Measurements from ENCODE around the gene AGAP3.

DNA sequence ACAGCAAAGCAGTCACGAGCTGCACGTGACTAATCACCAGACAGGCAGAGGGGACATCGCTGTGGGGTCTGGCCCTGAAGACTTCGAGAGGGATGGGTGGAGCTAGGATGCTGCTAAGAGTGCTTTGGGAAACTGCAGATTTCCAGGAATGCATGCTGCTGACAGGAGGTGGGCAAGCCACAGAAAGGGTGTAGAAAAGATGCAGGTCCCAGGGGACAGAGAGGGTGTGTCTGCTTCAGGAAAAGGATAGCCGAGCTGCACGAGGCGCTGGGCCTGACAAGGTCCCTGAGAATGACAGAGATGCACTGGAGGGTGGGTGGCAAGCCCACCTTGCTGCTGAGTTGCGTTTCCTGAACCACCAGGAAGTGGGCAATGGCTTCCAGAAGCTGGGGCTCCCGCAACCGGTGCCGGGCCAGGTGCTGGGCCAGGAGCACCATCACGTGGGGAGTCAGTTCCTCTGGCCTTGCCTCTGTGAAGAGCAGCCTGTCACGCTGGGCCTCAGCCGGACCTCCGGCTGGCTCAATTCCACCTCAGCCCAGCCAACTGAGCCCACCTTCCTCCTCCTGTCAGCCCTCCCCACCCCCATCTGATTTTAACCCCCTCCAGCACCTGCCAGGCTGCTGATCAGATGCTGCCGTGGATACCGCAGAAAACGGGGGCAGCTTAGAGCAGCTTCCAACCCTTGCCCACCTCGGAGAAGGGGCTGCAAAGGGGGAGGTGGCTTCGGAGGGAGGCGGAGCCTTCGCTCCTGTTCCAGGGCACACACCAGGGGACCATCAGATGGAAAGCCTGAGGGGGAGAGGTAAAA, 7.8 kb upstream of the AGAP3 start:
- TF ChIP-seq EZH2phosphoT487 (IDR thresholded peaks at IDR 0.05; ENCODE audit: borderline replicate concordance) (no peak), POLR2AphosphoS5 (IDR thresholded peaks at IDR 0.05; ENCODE audit: low read depth, low read length) (peak; percentile 33), ZFX (IDR thresholded peaks at IDR 0.05) (no peak), ELF1 (IDR thresholded peaks at IDR 0.05; ENCODE audit: borderline replicate concordance, low read depth) (no peak), EZH2 (IDR thresholded peaks at IDR 0.05) (no peak), POLR2A (IDR thresholded peaks at IDR 0.05; ENCODE audit: borderline replicate concordance, extremely low read depth, insufficient read depth, insufficient read length) (no peak), RAD21 (IDR thresholded peaks at IDR 0.05; ENCODE audit: low read depth) (no peak), YY1 (IDR thresholded peaks at IDR 0.05; ENCODE audit: extremely low read depth, insufficient replicate concordance, low read depth, low read length) (no peak)
- TF ChIP-seq, protein P1, sequence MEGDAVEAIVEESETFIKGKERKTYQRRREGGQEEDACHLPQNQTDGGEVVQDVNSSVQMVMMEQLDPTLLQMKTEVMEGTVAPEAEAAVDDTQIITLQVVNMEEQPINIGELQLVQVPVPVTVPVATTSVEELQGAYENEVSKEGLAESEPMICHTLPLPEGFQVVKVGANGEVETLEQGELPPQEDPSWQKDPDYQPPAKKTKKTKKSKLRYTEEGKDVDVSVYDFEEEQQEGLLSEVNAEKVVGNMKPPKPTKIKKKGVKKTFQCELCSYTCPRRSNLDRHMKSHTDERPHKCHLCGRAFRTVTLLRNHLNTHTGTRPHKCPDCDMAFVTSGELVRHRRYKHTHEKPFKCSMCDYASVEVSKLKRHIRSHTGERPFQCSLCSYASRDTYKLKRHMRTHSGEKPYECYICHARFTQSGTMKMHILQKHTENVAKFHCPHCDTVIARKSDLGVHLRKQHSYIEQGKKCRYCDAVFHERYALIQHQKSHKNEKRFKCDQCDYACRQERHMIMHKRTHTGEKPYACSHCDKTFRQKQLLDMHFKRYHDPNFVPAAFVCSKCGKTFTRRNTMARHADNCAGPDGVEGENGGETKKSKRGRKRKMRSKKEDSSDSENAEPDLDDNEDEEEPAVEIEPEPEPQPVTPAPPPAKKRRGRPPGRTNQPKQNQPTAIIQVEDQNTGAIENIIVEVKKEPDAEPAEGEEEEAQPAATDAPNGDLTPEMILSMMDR (IDR thresholded peaks at IDR 0.05 in 2 of 3, conservative IDR thresholded peaks at IDR 0.05 in 1 of 3; ENCODE audit: borderline replicate concordance in 1 of 3, insufficient read depth in 1 of 3, low read depth in 2 of 3, low read length in 2 of 3), result no peak
- TF ChIP-seq, protein P2, sequence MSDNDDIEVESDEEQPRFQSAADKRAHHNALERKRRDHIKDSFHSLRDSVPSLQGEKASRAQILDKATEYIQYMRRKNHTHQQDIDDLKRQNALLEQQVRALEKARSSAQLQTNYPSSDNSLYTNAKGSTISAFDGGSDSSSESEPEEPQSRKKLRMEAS (IDR thresholded peaks at IDR 0.05), result no peak
- TF ChIP-seq, protein P3, sequence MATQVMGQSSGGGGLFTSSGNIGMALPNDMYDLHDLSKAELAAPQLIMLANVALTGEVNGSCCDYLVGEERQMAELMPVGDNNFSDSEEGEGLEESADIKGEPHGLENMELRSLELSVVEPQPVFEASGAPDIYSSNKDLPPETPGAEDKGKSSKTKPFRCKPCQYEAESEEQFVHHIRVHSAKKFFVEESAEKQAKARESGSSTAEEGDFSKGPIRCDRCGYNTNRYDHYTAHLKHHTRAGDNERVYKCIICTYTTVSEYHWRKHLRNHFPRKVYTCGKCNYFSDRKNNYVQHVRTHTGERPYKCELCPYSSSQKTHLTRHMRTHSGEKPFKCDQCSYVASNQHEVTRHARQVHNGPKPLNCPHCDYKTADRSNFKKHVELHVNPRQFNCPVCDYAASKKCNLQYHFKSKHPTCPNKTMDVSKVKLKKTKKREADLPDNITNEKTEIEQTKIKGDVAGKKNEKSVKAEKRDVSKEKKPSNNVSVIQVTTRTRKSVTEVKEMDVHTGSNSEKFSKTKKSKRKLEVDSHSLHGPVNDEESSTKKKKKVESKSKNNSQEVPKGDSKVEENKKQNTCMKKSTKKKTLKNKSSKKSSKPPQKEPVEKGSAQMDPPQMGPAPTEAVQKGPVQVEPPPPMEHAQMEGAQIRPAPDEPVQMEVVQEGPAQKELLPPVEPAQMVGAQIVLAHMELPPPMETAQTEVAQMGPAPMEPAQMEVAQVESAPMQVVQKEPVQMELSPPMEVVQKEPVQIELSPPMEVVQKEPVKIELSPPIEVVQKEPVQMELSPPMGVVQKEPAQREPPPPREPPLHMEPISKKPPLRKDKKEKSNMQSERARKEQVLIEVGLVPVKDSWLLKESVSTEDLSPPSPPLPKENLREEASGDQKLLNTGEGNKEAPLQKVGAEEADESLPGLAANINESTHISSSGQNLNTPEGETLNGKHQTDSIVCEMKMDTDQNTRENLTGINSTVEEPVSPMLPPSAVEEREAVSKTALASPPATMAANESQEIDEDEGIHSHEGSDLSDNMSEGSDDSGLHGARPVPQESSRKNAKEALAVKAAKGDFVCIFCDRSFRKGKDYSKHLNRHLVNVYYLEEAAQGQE (IDR thresholded peaks at IDR 0.05; ENCODE audit: low read depth), result no peak
